CD4-positive, alpha-beta T cell treated with Interleukin-17A for 4 hours (primary cell): ENCODE results near the gene CTBP2.

Experiments used
- DNase-seq: peaks from one replicate; pipeline ENCODE4 v3.0.0-alpha.2; 2020; ENCODE audit warnings: mixed read lengths

The CTBP2 gene

DNA sequence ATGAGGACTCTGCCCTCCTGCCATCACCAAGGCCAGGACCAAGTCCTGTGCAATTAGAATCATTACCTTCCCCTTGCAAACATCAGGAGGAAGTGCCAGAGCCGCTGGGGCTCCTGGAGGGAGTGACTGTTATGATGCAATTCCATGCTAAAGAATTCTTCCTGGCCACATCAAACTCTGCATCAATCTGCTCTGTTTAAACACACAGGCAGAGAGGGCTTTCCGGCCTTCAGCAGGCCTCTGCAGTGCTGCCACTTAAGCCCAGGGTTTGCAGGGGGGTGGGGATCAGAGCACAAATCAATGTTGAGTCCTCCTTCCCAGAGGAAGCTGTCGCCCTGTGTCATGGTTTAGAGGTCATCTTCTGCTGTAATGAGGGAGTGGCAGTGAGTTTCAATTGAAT is 58.1 kb downstream of the CTBP2 start:
- no peak for DNase-seq

DNA sequence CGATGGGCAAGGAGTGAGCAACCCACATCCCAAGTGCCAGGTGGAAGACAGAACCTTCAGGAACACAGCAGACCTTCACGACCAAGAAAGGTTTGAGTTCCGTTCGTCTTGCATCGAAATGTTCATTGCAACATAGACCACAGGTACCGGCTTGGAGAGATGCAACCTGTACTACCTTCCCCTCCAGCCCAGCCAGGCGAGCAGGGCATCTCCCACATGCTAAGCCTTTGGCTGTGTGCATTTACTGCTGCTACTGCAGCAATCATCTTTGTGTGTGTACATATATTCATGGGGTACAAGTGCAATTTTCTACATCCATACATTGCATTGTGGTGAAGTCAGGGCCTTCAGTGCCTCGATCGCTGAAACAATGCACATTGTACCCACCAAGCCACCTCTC is 58.8 kb downstream of the CTBP2 start:
- DNase-seq = no peak

DNA sequence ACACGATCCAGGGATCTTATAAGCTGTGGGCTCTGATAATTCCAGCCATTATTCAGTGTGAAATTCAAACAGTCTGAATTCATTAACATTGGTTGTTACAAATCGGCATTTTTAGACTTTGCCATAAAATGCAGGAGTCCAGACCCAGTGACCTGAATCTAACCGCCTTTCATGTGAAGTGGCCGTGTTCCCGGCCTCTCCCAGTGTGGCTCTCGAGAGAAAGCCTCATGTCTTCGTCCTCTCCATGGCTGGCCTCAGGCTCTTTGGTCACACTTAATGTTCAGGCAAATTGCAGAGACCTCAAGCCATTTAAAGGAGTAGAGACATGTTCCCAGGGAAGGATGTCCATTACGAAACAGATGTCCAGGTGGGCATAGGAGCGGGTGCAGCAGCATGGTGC is 59.3 kb downstream of the CTBP2 start:
- no peak for DNase-seq

DNA sequence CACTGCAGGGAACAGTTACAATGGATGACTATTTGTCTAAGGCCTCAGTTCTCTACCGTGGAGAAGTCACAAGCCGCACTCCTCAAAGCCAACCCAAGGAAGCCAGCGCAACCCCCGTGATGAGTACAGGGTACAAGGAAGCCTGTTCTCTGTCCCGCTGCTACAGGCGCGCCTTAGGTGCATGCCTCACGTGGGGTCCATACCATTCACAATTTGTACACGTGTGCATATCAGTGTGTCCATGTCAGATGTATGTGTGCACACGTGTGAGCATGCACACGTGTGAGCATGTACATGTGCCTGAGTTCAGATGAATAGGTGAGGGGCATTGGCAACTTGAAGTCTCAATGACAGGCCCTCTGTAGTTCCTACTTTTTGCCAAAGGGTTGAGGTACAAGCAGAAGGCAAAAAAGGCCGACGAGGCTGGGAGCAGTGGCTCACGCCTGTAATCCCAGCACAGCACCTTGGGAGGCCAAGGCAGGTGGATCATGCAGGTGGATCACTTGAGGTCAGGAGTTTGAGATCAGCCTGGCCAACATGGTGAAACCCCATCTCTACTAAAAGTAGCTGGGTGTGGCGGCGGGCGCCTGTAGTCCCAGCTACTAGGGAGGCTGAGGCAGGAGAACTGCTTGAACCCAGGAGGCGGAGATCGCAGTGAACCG is 62.8 kb downstream of the CTBP2 start:
- DNase-seq = no peak

DNA sequence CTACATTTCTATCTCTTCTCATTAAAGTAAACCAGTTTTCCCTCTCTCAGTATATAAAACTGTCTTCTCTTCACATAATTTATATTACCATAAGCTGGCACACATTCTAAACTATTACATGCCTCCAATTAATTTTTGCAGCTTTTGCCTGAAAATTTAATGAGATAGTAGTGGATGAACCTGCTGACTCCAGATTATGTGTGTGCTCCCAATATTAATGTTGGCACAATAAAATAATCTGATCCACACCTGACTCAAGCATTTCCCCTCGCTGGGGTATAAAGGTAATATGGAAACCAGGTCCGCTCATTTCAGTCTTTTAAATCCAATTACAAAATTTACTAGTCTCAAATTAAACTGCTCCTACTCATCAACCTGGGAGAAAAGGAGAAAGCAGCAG is 63.4 kb downstream of the CTBP2 start:
- no peak for DNase-seq

DNA sequence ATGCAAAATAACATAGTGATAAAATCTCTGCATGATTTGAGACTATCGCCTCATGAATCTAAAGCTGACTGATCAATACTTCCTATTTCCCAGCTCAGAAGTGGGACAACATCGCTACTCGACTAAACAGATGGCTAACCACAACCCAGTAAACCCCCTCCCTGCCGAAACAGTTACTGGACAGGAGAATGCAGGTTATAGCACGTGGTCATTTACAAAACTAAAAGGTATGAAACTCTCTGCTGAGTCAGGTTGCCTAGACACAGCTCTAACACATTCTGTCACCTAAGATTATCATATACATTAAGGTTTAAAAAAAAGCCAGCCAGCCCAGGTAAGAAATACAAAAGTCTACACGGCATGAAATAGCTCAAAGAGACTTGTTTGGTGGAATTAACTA is 64.0 kb downstream of the CTBP2 start:
- no peak for DNase-seq

DNA sequence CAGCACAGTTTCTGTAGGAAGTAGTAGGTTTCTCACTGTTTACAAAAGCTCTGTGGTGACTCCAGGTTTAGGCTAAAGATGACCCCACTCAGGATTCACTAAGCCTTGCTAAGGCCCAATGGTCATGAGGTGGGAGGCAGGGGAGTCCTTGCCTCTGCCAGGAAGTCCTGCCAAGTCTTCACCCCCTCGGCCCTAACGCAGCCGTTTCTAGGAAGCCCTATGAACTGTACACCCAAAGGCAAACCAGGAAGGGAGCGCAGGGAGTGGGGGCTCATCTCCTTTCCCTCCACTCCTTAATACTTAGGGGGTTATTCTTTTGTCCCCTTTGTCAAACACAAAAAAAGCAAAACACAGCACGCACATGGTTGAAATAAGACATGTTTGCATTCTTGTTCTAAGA is 64.6 kb downstream of the CTBP2 start:
- DNase-seq = no peak

DNA sequence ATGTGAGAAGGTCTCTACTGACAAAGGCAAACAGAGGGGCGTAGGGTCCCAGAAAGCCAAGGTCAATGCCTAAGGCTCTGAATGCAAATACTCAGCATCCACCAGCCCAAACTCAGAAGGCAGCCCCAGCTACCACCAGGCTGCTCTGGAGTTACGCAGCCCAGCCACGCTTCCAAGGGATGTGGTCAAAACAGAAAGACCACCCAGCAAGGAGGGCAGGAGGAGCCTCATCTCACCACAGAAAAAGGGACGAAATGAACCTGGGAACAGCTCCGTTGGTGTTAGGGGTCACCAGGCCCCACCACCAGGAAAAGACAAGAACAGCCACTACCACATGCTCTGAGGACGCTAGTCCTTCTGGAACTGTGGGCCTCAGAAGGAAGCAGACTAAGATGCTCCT is 65.1 kb downstream of the CTBP2 start:
- DNase-seq = no peak

DNA sequence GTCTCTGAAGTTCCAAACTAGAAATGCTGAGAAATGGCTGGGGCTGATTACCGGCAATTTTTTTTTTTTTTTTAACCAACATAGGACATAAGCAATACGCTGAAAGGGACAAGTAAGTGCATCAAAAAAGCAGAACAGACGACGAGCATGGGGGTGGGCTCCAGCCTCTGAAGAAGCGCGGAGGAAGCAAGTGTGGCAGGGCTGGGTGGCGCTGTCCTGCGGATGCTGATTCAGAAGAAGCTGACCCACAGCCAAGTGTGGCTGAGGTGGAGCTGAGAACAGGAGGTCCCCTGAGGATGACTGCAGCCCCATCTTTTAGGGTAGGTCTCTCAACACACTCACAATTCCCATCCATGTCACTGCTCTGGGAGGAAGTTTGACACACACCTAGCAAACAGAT is 65.6 kb downstream of the CTBP2 start:
- no peak for DNase-seq

DNA sequence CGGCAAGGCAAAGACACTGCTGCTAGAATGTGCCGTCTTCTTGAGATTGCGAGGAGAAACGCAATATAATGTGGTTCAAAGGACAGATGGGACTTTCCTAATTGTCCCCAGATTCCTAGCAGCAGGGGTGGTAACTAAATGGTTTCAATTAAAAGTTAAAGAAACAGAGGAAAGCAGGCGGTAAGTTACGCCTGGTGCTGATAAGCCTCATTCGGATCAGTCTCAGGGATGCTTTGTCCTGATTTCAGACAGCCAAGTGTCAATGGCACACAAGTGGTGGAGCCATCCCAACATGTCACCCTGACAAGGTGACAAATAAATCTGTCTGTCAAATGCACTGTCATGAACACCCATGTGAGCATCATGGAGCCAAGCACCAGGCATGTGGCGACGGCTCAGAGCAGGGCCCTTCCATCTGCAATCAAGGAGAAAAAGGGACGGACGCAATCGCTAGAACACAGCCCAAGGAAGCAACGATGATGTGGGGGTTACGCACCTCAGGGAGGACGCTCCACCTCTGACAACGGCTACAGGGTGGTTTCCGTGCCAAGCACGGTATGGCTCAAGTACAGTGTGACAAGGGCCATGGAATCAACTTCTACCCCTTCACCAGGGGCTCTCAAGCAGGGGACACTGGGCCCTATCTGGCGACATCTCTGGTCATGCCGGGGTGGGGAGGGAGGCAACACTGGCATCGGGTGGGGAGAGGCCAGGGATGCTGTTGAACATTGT is 66.2 kb downstream of the CTBP2 start:
- DNase-seq = no peak

DNA sequence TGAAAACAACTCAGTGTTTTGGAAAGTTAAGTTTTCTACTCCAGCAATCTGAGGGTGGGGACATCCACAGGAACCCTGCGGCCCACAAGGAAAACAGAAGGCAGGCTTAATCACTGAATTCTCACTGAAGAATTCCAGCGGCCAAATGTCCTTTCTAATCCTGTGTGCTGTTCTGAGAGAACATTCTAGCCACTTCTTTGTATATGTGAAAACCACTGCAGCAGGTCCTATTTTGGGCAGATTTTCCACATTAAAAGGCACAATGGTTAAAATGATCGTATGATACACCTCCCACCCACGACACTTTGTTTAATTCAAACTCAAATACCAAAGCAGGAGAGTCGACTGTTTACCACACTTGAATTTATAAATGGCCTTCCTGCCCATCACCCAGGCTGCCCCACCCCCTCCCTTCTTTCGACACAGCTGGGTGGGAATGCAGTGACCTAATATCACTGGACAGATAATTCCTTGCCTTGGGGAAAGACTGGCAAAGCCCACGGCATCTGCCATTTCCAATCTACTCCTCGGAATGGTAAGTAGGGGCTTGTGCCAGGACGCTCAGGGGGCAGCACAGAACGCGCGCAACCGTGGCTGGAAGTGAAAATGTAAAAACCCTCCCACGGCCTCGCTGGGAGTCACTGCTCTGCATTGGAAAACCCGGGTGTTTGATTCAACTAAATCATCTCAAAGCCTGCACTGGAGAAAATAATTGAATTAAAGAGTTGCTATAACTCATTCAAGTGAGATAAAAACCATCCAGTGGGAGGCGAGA is 67.0 kb downstream of the CTBP2 start:
- no peak for DNase-seq

DNA sequence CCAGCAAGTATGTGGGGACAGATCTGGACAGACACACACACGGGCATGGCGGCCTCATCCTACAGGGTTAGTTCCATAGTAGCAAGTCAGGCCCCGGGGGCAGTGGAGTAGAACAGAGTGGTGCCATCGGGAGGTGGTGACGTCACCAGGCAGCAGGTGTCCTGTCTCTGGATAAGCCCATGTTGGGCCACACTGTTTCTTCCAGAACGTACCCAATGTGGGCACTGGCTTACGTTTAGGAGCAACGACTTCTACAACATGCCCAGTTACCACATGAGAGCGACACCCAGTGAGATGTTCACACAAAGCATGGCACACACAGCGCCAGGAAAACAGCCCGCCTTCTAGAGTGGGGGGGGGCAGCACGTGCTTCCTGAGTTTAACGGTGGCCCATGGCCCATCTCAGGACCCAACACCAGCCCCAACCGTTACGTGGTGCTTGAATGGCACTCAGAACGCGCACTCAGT is 67.8 kb downstream of the CTBP2 start:
- no peak for DNase-seq

DNA sequence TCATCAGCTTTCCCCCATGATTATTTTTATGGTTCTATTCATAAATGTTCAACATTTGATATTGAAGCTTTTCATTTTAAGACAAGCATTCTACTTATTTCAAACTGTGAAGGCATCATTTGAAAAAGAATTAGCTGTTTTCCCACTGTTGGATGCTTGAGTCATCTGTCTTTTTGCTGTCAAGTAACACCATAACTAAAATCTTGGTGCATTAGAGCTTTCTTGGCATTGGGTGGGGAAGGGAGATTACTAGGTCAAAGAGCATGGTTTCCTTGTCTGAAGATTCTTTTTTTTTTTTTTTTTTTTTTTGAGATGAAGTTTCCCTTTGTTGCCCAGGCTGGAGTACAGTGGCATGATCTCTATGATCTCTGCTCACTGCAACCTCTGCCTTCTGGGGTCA is 68.5 kb downstream of the CTBP2 start:
- DNase-seq = no peak

DNA sequence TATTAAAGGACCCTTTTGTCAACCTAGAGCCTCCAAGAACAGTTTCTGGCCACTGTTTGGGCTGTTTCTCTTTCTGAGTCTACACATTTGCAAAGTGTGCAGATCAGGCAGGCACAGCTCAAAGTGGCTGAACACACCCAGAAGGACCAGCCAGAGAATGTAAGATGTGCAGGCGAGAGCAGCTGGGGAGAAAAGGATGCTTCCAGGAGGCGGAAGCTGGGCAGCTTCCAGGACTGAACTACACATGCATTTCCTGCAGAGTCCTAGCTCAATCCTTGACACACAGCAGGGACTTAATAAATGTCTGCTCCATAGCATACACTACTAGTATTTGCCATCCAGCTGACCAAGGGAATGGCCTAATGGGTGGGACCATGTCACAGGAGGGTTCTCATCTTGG is 70.9 kb downstream of the CTBP2 start:
- DNase-seq = no peak

DNA sequence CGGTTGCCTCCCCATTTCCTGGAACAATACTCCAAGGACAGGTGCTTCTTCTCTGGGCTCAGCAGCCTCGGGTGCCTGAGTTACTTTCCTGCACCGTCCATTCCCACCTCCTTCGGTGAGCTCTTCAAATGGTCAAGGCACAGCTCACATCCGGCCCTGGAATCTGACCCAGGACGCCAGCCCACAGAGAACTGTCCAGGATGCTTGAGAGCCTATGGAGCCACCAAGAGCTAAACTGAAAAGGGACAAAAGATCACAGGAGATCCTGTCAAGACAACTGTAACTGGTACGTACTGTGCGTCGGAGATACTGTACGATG is 72.5 kb downstream of the CTBP2 start:
- DNase-seq = no peak

DNA sequence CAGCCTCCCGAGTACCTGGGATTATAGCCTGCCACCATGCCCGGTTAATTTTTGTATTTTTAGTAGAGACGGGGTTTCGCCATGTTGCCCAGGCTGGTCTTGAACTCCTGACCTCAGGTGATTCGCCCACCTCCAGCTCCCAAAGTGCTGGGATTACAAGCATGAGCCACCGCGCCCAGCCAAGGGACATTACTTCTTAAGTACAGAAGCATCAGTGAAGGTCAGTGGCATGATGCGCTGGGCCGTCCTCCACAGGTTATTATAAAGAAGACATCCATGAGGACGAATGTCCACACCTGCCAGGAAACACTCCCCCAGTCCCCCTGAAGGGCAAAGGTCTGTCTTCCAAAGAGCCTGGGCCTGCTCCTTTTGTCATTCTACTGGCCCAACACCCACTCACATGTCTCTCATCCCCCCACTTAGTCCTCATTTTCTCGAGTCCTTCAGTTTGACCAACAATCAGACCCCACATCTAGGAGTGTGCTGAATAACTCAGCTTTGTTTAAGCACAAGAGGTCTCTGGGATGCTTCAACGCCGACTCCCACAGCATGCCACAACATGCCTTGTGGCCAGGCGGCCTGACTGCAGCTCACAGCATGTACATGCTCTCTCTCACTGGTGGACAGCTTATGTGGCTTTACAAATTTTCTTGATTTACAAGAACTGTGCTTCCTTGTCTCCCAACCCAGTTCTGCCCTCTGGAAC is 73.0 kb downstream of the CTBP2 start:
- no peak for DNase-seq

DNA sequence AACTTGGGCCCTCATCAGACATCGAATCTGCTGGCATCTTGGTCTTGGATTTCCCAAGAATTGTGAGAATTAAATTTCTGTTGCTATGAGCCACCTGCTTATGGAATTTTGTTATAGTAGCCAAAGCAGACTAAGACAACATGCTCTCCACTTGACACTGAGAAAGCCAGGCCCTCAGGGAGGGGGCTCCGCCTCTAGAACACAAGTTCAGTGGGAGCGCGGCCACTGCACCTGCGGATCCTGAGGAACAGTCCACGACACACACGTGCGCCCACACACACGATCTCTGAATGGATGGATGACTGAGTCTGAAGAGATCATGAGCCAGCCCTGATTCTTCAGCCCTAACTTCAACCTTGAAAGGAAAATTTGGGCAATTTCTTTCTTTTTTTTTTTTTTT is 73.7 kb downstream of the CTBP2 start:
- DNase-seq = no peak

DNA sequence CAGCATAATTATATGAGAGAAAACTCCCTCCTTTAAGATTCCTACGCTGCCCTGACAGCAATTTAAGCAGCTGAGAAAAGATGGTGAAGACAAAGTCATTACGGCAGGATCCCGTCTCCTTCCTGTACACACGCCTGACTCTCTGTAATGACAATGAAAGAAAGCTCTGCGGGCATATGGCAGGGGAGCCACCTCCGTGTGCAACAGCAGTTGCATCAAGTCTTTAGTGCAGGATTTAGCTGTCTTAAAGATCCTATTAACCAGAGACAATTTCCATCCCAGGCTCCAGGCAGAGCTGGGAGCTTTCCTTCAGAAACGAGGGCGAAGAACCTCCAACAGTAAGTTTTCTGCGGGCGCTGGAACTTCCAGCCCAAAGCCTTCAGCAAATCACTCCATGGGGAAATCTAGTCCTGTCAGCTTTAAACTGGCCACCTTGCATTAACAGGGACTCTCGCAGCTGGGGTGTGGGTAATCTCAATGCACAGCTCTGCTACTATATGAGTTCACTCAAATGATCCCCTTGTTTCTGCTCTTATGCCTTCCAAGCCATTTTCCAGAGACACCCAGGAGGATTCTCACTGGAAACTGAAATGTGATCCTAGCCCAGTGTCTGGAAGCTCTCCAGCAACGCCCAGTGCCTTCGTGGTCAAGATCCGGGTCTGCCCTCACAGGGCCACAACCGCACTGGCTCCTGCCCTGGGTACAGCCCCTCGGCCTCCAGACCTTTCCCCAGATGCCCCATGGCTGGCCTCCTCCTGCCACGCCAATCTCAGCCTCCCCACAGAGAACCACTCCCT is 74.9 kb downstream of the CTBP2 start:
- no peak for DNase-seq

DNA sequence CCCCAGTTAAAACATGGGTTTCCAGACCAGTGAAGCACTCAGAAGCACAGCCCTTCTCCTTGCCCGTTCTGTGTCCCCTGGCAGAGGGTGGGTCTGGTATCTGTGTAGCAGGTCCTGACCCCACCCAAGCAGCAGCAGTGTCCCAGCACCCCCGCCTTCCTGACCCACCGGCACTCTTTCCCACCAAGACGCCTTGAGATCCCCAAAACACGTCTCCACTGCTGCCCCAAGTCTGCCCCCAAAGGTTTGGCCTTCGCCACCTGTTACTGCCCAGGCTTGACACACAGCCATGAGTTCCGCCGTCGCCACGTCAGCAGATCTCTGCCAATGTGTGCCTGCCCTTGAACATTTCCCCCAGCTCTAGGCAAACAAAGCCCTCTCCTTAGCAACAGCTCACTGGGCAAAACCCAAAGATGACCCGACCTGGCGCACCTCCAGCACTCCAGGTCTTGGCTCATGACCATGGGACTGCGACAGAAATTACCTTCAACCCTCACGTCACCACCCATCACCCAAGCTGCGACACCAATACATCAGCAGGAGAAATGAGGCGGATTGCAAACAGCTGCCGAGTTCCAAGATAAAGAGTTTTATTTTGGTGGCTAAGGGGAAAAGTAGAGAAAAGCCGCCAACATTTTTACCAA is 75.6 kb downstream of the CTBP2 start:
- DNase-seq = no peak

DNA sequence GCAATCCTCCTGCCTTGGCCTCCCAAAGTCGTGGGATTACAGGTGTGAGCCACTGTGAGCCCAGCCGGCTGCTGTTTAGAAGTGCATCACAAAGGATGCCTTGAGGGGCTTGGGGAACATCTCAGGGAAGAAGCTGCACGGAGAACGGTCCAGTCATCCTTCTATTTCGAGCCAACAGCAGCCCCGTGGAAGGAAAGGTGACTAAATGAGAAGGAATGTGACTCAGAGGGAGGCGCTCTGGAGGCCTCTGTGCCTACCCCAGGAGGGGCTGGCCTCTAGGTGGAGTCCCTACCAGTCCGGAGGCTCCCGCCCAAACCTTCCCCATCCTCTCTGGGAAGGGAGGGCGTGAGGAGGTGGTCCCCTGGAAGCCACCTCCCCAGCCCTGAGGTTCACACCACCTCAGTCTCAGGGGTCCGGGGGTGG is 76.2 kb downstream of the CTBP2 start:
- no peak for DNase-seq

DNA sequence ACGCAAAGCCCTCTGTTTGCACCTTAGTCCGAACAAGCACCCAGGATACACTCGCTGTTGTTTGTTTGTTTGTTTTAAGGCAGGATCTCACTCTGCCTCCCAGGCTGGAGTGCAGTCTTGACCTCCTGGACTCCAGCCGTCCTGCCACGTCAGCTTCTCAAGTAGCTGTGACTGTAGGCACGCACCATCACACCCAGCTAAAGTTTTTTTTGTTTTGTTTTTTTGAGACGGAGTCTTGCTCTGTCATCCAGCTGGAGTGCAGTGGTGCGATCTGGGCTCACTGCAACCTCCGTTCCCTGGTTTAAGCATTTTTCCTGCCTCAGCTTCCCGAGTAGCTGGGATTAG is 76.8 kb downstream of the CTBP2 start:
- no peak for DNase-seq

DNA sequence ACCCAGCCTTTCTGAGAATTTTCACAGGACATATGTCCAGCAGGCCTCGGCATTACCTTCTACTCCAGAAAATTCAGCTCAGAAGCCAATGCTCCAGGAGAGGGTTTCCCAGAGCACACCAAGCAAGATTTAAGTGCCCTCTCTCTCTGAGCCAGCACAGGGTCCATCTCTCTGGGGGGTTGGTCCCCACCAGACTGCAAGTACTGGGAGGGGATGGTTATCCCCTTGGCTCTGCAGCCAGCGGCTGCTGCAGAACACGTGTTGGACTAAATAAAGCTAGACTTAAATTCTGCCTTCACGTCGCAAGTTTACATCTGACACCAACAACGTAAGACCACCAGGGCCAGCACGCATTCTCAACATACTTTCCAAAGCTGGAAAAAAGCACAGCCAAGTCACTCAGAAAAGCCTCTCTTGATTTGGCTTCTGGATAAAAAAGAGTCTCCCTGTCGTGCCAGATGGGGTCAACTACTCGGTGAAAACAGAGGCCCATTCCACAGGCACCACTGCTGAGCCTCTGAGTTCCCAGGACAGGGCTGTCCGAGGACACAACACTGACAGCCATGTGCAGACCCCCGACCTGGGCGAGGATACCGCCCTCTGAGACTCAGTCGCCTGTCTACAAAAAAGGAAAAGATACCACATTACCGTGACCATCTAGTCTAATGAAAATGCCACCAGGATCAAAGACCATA is 77.3 kb downstream of the CTBP2 start:
- no peak for DNase-seq
